CD4-positive, alpha-beta T cell (primary cell): ENCODE measurements around the gene DENND4A. TPM values are rescaled to one million over a fixed set of nuclear protein-coding genes. Genes with fewer than 3 reads are reported as not detected.
"Not testable (repeated sequence)": the region's sequence is repeated elsewhere in the genome, so short reads cannot be mapped to it uniquely, and the experiment has no call there.

ENCODE experiments used
- ATAC-seq: fragments of 200-7000 bp; cut with Tn5 transposase; one replicate; pipeline ENCODE4 v1.10.0; 2022; ENCODE audit warnings: mild to moderate bottlenecking; ENCODE audit not compliant: poor library complexity
- CTCF ChIA-PET: fragments of 350-600 bp; sonication (Branson Sonifier 250); formaldehyde crosslinking; loops from one replicate; lab custom pipeline; 2021; ENCODE audit warnings: antibody characterized with exemption, inconsistent platforms; lab: Charles Lee
- POLR2A ChIA-PET: fragments of 350-600 bp; sonication (Branson Sonifier 250); formaldehyde crosslinking; loops from one replicate; lab custom pipeline; 2021; ENCODE audit warnings: antibody characterized with exemption, inconsistent platforms; lab: Charles Lee
- DNase-seq, 14 experiments: peaks; one replicate each; pipeline ENCODE4 v3.0.0-alpha.2; 2013 to 2020; ENCODE audit warnings: mixed read lengths in 2 of 14
- H3K27ac ChIP-seq, 2 donors: one replicate each; pipeline versions ENCODE4 v1.5.1 to v1.7.0; 2013; ENCODE audit warnings: low read length in 2 of 2, low read depth in 1 of 2, mild to moderate bottlenecking in 1 of 2
- H3K27me3 ChIP-seq, 2 experiments: 1 replicate in 1 of 2; 2 replicates in 1 of 2; pipeline versions ENCODE4 v1.6.1 to v1.7.0; 2013; ENCODE audit warnings: low read length in 2 of 2, control low read depth in 1 of 2, mild to moderate bottlenecking in 1 of 2, moderate library complexity in 1 of 2; ENCODE audit not compliant: insufficient read depth in 2 of 2, control insufficient read depth in 1 of 2
- H3K36me3 ChIP-seq: one replicate; pipeline ENCODE4 v1.6.1; 2013; ENCODE audit warnings: low read length, control low read depth; ENCODE audit not compliant: insufficient read depth
- H3K4me1 ChIP-seq: one replicate; pipeline ENCODE4 v1.6.1; 2013; ENCODE audit warnings: low read length, control low read depth; ENCODE audit not compliant: insufficient read depth
- H3K4me3 ChIP-seq: one replicate; pipeline ENCODE4 v1.5.1; 2013; ENCODE audit warnings: mild to moderate bottlenecking, low read length, moderate library complexity
- H3K9me3 ChIP-seq, 2 experiments: 1 replicate in 1 of 2; 2 replicates in 1 of 2; pipeline versions ENCODE4 v1.6.1 to v1.7.0; 2013; ENCODE audit warnings: low read length in 2 of 2, mild to moderate bottlenecking in 2 of 2, control low read depth in 1 of 2, moderate library complexity in 1 of 2; ENCODE audit not compliant: control insufficient read depth in 1 of 2, insufficient read depth in 1 of 2
- H3K27ac Mint-ChIP-seq: one replicate; pipeline ENCODE4 v1.8.0; 2020; ENCODE audit warnings: mixed read lengths
- H3K27me3 Mint-ChIP-seq: one replicate; pipeline ENCODE4 v1.8.0; 2021; ENCODE audit warnings: mixed read lengths
- H3K36me3 Mint-ChIP-seq: one replicate; pipeline ENCODE4 v1.8.0; 2021; ENCODE audit warnings: low read depth, mixed read lengths
- H3K4me1 Mint-ChIP-seq: one replicate; pipeline ENCODE4 v1.8.0; 2021; ENCODE audit warnings: low read depth, mixed read lengths
- H3K4me3 Mint-ChIP-seq: one replicate; pipeline ENCODE4 v1.8.0; 2020; ENCODE audit warnings: mild to moderate bottlenecking, mixed read lengths
- H3K9me3 Mint-ChIP-seq: one replicate; pipeline ENCODE4 v1.8.0; 2020; ENCODE audit warnings: mixed read lengths
- CTCF ChIP-seq: fragments of 200-600 bp; IDR thresholded peaks from one replicate; pipeline ENCODE4 v1.8.0; 2022; ENCODE audit warnings: antibody characterized with exemption, mild to moderate bottlenecking
- intact Hi-C, 2 experiments: fragments of 100-400 bp; cut with DNase I in 1 of 2; cut with micrococcal nuclease in 1 of 2; formaldehyde crosslinking; loops; one replicate each; pipeline versions ENCODE4 v1.15.1 to v1.9.0; 2023 to 2025; cut with DNase I, micrococcal nuclease
- total RNA-seq, 174 experiments: library from RNA in 2 of 174; stranded (reverse) in 2 of 174; gene quantifications; one replicate each; pipeline ENCODE4 v1.2.3 and lab custom pipeline; 2021 to 2026

DENND4A gene
- total RNA-seq, 2 experiments from 2014 or later = 64.1 to 69.6 TPM

DNA sequence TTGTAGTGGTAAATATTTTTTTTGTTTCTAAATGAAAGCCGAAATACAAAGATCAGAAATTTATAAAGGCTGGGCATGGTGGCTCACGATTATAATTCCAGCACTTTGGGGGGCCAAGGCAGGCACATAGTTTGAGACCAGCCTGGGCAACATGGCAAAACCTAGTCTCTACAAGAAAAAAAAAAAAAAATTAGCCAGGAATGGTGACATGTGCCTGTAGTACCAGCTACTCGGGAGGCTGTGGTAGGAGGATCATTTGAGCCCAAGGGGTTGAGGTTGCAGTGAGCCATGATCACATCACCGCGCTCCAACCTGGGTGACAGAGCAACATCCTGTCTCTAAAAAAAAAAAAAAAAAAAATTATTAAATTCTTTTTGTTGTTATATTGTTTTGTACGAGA lies 6.9 kb downstream of the DENND4A start:
- no peak overlapping the region for H3K4me3 Mint-ChIP-seq
- no peak for TF ChIP-seq CTCF
- ChIA-PET CTCF (interaction anchor here (0.6 kb wide), 1 partner anchor 684 kb away, joined by 4 read pairs; no protein-coding TSS in a partner anchor), POLR2A (interaction anchor here (1.4 to 1.8 kb wide), 2 partner anchors 48 to 84 kb away, joined by 7 to 10 read pairs; partner anchors contain the start of gene RAB11A)
- H3K27me3 ChIP-seq = no peaks in the 10 kb centered on the region
- intact Hi-C loops = no loop called here
- H3K9me3 Mint-ChIP-seq = no peaks in the 10 kb centered on the region
- ATAC-seq (no peak), DNase-seq (peak in 1 of 14 experiments; percentile 28)
- no peak overlapping the region for H3K27ac Mint-ChIP-seq
- H3K27me3 Mint-ChIP-seq = no peaks in the 10 kb centered on the region
- peaks cover 0 to 3% of the 10 kb centered on the region in 2 experiments for H3K9me3 ChIP-seq
- no peak overlapping the region for H3K27ac ChIP-seq
- H3K4me1 Mint-ChIP-seq = peaks cover 38% of the 10 kb centered on the region
- peaks cover 17% of the 10 kb centered on the region for H3K36me3 ChIP-seq
- peaks cover 21% of the 10 kb centered on the region for H3K36me3 Mint-ChIP-seq
- H3K4me1 ChIP-seq = peaks cover 32% of the 10 kb centered on the region
- H3K4me3 ChIP-seq = no peak overlapping the region

DNA sequence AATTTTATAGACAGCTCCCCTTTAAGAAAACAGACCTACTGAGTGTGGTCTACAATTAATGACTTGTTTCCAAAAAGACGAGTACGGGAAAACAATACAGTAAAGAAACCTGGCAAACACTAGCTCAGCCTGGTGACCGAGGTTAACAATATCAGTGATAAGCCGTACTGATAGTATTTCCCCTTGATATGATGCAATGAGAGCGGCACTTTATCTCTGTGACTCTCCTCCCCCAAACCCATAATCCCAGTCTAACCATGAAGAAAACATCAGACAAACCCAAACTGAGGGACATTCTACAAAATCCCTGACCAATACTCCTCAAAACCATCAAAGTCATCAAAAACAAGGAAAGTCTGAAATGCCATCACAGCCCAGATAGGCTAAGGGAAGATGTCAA lies 8.2 kb downstream of the DENND4A start:
- DNase-seq (no peak), ATAC-seq (no peak)
- ChIA-PET POLR2A (no interaction called here), CTCF (no interaction called here)
- H3K36me3 Mint-ChIP-seq = peaks cover 21% of the 10 kb centered on the region
- no peak for TF ChIP-seq CTCF
- no peak overlapping the region for H3K4me3 Mint-ChIP-seq
- no peaks in the 10 kb centered on the region for H3K27me3 ChIP-seq
- intact Hi-C loops = loop anchor here in 1 of 2 experiments (5.0 kb wide), 1 partner anchor 42 kb away; no protein-coding TSS in a partner anchor
- peaks cover 27% of the 10 kb centered on the region for H3K4me1 Mint-ChIP-seq
- no peak overlapping the region for H3K27ac Mint-ChIP-seq
- no peaks in the 10 kb centered on the region for H3K9me3 Mint-ChIP-seq
- peaks cover 17% of the 10 kb centered on the region for H3K36me3 ChIP-seq
- H3K27me3 Mint-ChIP-seq = no peaks in the 10 kb centered on the region
- no peak overlapping the region for H3K4me3 ChIP-seq
- peaks cover 0 to 3% of the 10 kb centered on the region in 2 experiments for H3K9me3 ChIP-seq
- H3K27ac ChIP-seq = no peak overlapping the region
- H3K4me1 ChIP-seq = peaks cover 30% of the 10 kb centered on the region

- Mint-ChIP-seq H3K27ac (no peak overlapping the region), H3K36me3 (peaks cover 20% of the 10 kb centered on the region), H3K9me3 (no peaks in the 10 kb centered on the region), H3K27me3 (no peaks in the 10 kb centered on the region), H3K4me3 (no peak overlapping the region), H3K4me1 (peaks cover 22% of the 10 kb centered on the region)
- Histone ChIP-seq H3K36me3 (peaks cover 17% of the 10 kb centered on the region), H3K9me3 (no peaks in the 10 kb centered on the region), H3K4me1 (peaks cover 36% of the 10 kb centered on the region), H3K27me3 (no peaks in the 10 kb centered on the region), H3K4me3 (no peak overlapping the region), H3K27ac (no peak overlapping the region)
- intact Hi-C loops = loop anchor here in 1 of 2 experiments (5.0 kb wide), 1 partner anchor 40 kb away; no protein-coding TSS in a partner anchor
- DNase-seq (no peak), ATAC-seq (no peak)
- ChIA-PET CTCF (interaction anchor here (1.1 to 1.8 kb wide), 3 partner anchors 9 to 55 kb away, joined by 3 to 6 read pairs (median 3); no protein-coding TSS in a partner anchor), POLR2A (no interaction called here)
- TF ChIP-seq CTCF = no peak
These were observed 10.0 kb downstream of the DENND4A start for GRCh38 chr15:65782096-65782495.

- H3K9me3 Mint-ChIP-seq, H3K9me3 ChIP-seq, H3K27me3 ChIP-seq, H3K4me3 ChIP-seq, H3K27ac ChIP-seq, DNase-seq, H3K27me3 Mint-ChIP-seq, H3K36me3 ChIP-seq, H3K4me3 Mint-ChIP-seq: not testable (repeated sequence)
- Mint-ChIP-seq H3K27ac (peak overlapping the region; percentile 76), H3K4me1 (peaks cover 29% of the 10 kb centered on the region), H3K36me3 (peaks cover 27% of the 10 kb centered on the region)
- ChIA-PET POLR2A (interaction anchor here (0.7 to 2.9 kb wide), 4 partner anchors 12 to 74 kb away, joined by 3 to 12 read pairs (median 8); partner anchors contain the start of gene DENND4A), CTCF (interaction anchor here (0.7 to 0.9 kb wide), 2 partner anchors 46 to 84 kb away, joined by 3 read pairs; no protein-coding TSS in a partner anchor)
- ATAC-seq = peak; percentile 46
- intact Hi-C loops = loop anchor here in 1 of 2 experiments (2.0 kb wide), 1 partner anchor 14 kb away; the partner anchor contains the start of gene DENND4A
- H3K4me1 ChIP-seq = peaks cover 40% of the 10 kb centered on the region
These were observed 13.4 kb downstream of the DENND4A start for GRCh38 chr15:65778701-65779100.
